GM12864 (cell line): ENCODE results near the gene UVRAG.

ENCODE experiments used
- DNase-seq: peaks from one replicate; pipeline ENCODE4 v3.0.0-alpha.2; 2011; ENCODE audit warnings: low read depth
- H3K4me3 ChIP-seq: 2 replicates; pipeline ENCODE4 v1.5.1; 2011; ENCODE audit warnings: mild to moderate bottlenecking, low read depth, low read length, control low read depth
- TF ChIP-seq, protein P1 (sequence below): IDR thresholded peaks from 2 replicates; pipeline ENCODE4 v1.5.1; 2011; ENCODE audit warnings: low read depth, mild to moderate bottlenecking, moderate library complexity, low read length, control low read depth, inconsistent platforms; ENCODE audit errors: missing control alignments

Gene UVRAG

DNA sequence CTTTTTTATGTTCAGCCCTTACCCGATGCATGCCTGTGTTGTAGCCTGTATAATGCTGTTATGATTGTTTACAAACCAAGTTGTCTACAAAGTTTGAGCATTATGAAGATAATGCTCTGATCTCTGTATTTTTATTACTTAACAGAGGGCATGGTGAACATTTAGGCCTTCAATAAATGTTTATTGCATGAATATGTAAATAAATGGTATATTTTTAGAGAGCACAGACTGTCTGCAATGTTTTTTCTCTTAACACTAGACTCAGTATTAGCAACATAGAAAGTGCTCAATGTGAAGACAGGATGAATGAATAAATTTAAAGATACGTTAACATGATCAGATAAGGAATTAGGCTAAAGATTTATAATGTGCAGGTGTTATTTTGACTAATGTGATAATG lies 130.9 kb downstream of the UVRAG start:
- no peak overlapping the region for H3K4me3 ChIP-seq
- TF ChIP-seq, protein P1, sequence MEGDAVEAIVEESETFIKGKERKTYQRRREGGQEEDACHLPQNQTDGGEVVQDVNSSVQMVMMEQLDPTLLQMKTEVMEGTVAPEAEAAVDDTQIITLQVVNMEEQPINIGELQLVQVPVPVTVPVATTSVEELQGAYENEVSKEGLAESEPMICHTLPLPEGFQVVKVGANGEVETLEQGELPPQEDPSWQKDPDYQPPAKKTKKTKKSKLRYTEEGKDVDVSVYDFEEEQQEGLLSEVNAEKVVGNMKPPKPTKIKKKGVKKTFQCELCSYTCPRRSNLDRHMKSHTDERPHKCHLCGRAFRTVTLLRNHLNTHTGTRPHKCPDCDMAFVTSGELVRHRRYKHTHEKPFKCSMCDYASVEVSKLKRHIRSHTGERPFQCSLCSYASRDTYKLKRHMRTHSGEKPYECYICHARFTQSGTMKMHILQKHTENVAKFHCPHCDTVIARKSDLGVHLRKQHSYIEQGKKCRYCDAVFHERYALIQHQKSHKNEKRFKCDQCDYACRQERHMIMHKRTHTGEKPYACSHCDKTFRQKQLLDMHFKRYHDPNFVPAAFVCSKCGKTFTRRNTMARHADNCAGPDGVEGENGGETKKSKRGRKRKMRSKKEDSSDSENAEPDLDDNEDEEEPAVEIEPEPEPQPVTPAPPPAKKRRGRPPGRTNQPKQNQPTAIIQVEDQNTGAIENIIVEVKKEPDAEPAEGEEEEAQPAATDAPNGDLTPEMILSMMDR, result no peak
- no peak for DNase-seq

DNA sequence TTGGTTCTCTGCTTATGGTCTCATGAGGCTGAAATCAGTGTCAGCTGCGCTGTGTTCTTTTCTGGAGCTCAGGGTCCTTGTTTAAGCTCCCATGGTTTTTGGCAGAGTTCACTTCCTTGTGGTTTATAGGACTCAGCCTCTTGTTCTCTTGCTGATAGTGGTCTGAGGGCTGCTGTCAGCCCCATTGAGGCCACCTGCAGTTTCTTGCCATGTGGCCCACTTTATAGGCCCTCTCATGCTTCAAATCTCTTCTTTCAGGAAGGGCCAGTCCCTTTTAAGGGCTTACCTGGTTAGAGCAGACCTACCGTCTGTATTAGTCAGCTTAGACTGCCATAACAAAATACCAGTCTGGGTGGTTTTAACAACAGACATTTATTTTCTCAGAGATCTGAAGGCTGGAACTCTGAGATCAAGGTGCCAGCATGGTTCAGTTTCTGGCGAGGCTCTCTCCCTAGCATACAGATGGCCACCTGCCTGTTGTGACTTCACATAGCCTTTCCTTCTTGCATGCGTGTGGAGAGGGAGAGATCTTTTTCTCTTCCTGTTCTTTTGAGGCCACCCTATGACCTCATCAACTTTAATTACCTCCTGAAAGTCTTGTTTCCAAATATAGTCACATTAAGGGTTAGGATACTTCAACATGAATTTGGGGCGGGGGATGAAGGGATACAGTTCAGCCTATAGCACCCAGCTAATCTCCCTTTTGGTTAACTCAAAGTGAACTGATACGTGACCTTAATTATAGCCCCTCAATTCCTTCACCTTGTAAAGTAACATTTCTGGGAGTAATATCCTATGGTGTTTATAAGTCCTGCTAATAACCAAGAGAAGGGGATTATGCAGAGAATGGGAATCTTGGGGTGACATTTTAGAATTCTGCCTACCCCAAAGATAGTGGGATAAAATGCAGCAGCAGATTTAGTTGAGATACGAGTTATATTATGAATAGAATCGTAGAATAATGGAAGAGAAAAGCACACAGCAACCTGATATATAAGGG lies 131.8 kb downstream of the UVRAG start:
- H3K4me3 ChIP-seq, result no peak overlapping the region
- no peak for DNase-seq
- TF ChIP-seq, protein P1, result no peak

DNA sequence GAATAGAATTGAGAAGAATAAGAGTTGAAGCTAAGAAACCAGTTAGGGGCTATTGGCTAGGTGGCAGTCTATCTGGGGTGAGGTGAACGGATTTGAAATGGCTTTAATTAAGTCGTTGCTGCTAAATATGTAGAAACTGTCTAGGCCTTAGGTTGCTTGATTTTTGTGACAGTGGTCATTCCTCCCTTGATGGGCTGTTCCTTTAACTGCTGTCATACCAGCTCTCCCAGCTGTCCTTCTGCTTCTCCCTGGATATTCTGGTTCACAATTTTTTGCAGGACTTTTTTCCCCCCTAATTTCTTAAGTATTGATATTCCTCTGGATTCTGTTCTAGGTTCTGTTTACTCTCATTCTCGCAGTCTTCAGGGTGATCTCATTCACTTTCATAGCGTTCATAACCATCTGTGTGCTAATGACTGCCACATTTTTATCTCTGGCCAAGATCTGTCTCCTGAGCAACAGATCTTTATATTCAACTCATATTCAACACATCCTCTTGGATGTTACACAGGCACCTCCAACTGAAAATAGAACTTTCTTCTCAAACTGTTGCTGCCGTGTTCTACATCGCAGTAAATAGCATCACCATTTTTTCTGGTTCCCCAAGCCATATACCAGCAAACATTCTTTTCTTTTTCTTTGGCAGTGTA lies 134.1 kb downstream of the UVRAG start:
- no peak for DNase-seq
- TF ChIP-seq, protein P1, result no peak
- H3K4me3 ChIP-seq, result no peak overlapping the region

DNA sequence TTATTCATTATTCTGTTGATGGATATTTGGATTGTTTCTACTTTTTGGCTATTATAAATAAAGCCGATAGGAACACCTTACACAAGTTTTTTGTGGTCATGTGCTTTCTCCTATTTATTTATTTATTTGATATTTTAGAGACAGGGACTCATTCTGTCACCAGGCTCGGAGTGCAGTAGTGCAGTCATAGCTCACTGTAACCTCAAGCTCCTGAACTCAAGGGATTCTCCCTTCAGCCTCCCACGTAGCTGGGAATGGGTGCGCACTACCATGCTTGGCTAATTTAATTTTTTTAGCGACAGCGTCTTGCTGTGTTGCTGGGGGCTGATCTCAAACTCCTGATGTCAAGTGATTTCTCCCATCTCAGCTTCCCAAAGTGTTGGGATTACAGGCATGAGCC lies 135.1 kb downstream of the UVRAG start:
- TF ChIP-seq, protein P1, result no peak
- H3K4me3 ChIP-seq, result no peak overlapping the region
- no peak for DNase-seq

DNA sequence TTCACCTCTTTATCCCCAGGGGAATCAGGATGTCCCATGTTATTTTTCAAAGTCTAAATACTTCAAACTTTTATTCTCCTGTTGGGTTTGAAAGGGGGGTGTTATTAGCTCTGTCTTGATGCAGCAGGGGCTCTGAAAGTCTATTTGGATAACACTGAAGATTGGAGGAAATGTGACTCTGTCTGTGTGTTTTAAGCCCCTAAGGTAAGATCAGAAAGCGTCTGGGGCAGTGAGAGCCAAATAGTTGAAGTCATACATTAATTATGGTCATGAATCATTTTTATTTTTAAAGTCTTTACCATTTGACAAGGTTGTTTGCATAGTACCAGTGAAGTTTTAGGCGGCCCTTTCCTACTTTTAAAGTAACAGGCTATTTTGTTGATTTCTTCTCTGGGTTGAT lies 139.0 kb downstream of the UVRAG start:
- TF ChIP-seq, protein P1, result no peak
- DNase-seq, result no peak
- H3K4me3 ChIP-seq, result no peak overlapping the region

DNA sequence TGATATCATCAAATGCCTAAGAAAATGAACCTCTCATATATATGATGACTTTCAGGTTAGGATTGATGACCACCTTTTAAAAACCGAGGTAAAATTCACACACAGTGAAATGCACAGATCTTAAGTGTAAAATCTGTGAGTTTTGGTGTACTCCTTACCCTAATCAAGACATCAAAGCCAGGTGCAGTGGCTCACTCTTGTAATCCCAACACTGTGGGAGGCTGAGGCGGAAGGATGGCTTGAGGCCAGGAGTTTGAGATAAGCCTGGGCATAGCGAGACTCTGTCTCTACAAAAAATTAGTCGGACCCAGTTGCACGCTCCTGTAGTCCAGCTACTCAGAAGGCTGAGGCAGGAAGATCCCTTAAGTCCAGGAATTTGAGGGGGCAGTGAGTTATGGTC lies 140.4 kb downstream of the UVRAG start:
- H3K4me3 ChIP-seq, result no peak overlapping the region
- DNase-seq, result no peak
- TF ChIP-seq, protein P1, result no peak
